HepG2 (cell line): Measurements from ENCODE around the gene SHTN1. TPM values are rescaled to one million over a fixed set of nuclear protein-coding genes. Genes with fewer than 3 reads are reported as not detected.

Experiments
- ATF2 ChIP-seq: sonication (generic); formaldehyde crosslinking; IDR thresholded peaks from 2 replicates; pipeline ENCODE4 v1.4.0; 2020; ENCODE audit warnings: missing genetic modification reagents
- CERS6 ChIP-seq: sonication (generic); formaldehyde crosslinking; IDR thresholded peaks from 2 replicates; pipeline ENCODE4 v1.5.0; 2020; ENCODE audit warnings: missing genetic modification reagents
- FOXP1 ChIP-seq, 2 experiments: fragments of 450-650 bp in 1 of 2; IDR thresholded peaks; 2 replicates each; pipeline ENCODE4 v1.6.1; 2017 to 2018; ENCODE audit warnings: antibody characterized with exemption in 1 of 2
- GATAD1 ChIP-seq: IDR thresholded peaks from 2 replicates; pipeline ENCODE4 v1.6.1; 2016; ENCODE audit warnings: missing genetic modification reagents, missing compliant biosample characterization
- HOMEZ ChIP-seq: IDR thresholded peaks from 2 replicates; pipeline ENCODE4 v1.6.1; 2016; ENCODE audit warnings: low read depth
- KDM6A ChIP-seq: IDR thresholded peaks from 2 replicates; pipeline ENCODE4 v1.6.1; 2016; ENCODE audit warnings: low read depth
- KMT2A ChIP-seq: sonication (generic); formaldehyde crosslinking; IDR thresholded peaks from 2 replicates; pipeline ENCODE4 v1.4.0; 2020; ENCODE audit warnings: missing genetic modification reagents
- NR2C2 ChIP-seq: sonication (generic); formaldehyde crosslinking; IDR thresholded peaks from 2 replicates; pipeline ENCODE4 v1.4.0; 2020; ENCODE audit warnings: missing genetic modification reagents, mild to moderate bottlenecking, moderate library complexity, borderline replicate concordance
- NR2F2 ChIP-seq: IDR thresholded peaks from 2 replicates; pipeline ENCODE4 v1.6.1; 2012; ENCODE audit warnings: low read depth, inconsistent platforms, borderline replicate concordance
- POLR2AphosphoS2 ChIP-seq: IDR thresholded peaks from 2 replicates; pipeline ENCODE4 v1.6.1; 2011; ENCODE audit warnings: low read depth, low read length, improper control_type of control experiment
- SAFB2 ChIP-seq: sonication (generic); formaldehyde crosslinking; IDR thresholded peaks from 2 replicates; pipeline ENCODE4 v1.5.1; 2020; ENCODE audit warnings: missing genetic modification reagents, low read depth, mild to moderate bottlenecking, borderline replicate concordance
- SOX6 ChIP-seq, 2 experiments: fragments of 450-650 bp in 1 of 2; sonication (generic) in 1 of 2; formaldehyde crosslinking in 1 of 2; IDR thresholded peaks; 2 replicates each; pipeline versions ENCODE4 v1.4.0 to v1.6.1; 2017 to 2020; ENCODE audit warnings: antibody characterized with exemption in 1 of 2, mild to moderate bottlenecking in 1 of 2, missing genetic modification reagents in 1 of 2
- TCF7L2 ChIP-seq: IDR thresholded peaks from 2 replicates; pipeline ENCODE4 v1.6.1; 2011; ENCODE audit warnings: mild to moderate bottlenecking, low read depth, low read length, moderate library complexity
- TGIF2 ChIP-seq: IDR thresholded peaks from 2 replicates; pipeline ENCODE4 v1.6.1; 2016; ENCODE audit warnings: control low read depth, missing compliant biosample characterization
- U2AF1 ChIP-seq: fragments of 200-400 bp; formaldehyde crosslinking; optimal IDR thresholded peaks from 2 replicates; pipeline ENCODE3; 2017; ENCODE audit warnings: mild to moderate bottlenecking, low read depth, low read length
- YEATS2 ChIP-seq: sonication (generic); formaldehyde crosslinking; IDR thresholded peaks from 2 replicates; pipeline ENCODE4 v1.4.0; 2020; ENCODE audit warnings: missing genetic modification reagents, borderline replicate concordance
- ZC3H13 ChIP-seq: sonication (generic); formaldehyde crosslinking; IDR thresholded peaks from 2 replicates; pipeline ENCODE4 v1.8.1; 2023; ENCODE audit warnings: mild to moderate bottlenecking, missing genetic modification reagents, moderate library complexity
- ZNF331 ChIP-seq: sonication (generic); formaldehyde crosslinking; IDR thresholded peaks from 2 replicates; pipeline ENCODE4 v1.4.0; 2020; ENCODE audit warnings: missing genetic modification reagents
- polyA plus RNA-seq, 8 experiments: library from polyadenylated mRNA; depleted of rRNA in 3 of 8; stranded (reverse) in 7 of 8; unstranded in 1 of 8; fragments of >200 nt; fragmentation: Illumina TruSeq in 4 of 8; extraction: Trizol in 4 of 8; gene quantifications; 2 replicates each; pipeline versions ENCODE4 v1.2.1 to v1.2.3, GENCODE V29; 2011 to 2016; ENCODE audit warnings: low read depth in 4 of 8, missing spikeins in 1 of 8, mixed read lengths in 1 of 8; ENCODE audit not compliant: insufficient read depth in 1 of 8
- total RNA-seq, 5 experiments: library from RNA; depleted of rRNA; stranded (reverse); fragments of >200 nt; fragmentation: Illumina TruSeq; extraction: Trizol; gene quantifications; 2 replicates each; pipeline ENCODE4 v1.2.3, GENCODE V29; 2016; ENCODE audit warnings: low read depth in 1 of 5
- TF ChIP-seq, protein P1 (sequence below), 2 experiments: sonication (generic) in 1 of 2; formaldehyde crosslinking in 1 of 2; IDR thresholded peaks; 2 replicates each; pipeline versions ENCODE4 v1.4.0 to v1.6.1; 2016 to 2020; ENCODE audit warnings: borderline replicate concordance in 1 of 2, low read depth in 1 of 2, mild to moderate bottlenecking in 1 of 2, missing genetic modification reagents in 1 of 2
- TF ChIP-seq, protein P2 (sequence below): sonication (generic); formaldehyde crosslinking; IDR thresholded peaks from 2 replicates; pipeline ENCODE4 v1.9.0; 2022; ENCODE audit warnings: missing genetic modification reagents, mild to moderate bottlenecking, borderline replicate concordance

The SHTN1 gene
- total and polyA plus RNA-seq, 2 of the 13 experiments (the other 11 are each of a cell fraction or from before 2014, with no cell fraction given), result 11.3 to 15.6 TPM

DNA sequence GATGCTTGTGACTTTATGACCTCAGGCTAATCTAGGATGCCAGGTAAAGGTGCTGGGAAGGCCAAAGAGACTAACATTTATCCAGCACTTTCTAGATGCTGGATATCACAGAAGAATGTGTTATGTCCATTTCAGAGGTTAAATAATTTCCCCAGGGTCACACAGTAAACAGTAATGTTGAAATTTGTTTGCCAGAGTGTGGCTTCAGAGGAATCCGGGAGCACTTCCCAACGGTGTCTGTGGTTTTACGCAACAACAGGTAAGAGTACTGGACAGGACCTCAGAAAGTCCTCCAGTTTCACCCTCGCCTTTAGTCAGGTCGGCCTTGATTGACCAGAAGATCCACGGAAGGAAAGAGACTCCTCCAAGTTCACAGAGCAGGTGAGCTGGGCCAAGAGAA lies 1.7 kb downstream of the SHTN1 start (continued):
- TF ChIP-seq, protein P1, sequence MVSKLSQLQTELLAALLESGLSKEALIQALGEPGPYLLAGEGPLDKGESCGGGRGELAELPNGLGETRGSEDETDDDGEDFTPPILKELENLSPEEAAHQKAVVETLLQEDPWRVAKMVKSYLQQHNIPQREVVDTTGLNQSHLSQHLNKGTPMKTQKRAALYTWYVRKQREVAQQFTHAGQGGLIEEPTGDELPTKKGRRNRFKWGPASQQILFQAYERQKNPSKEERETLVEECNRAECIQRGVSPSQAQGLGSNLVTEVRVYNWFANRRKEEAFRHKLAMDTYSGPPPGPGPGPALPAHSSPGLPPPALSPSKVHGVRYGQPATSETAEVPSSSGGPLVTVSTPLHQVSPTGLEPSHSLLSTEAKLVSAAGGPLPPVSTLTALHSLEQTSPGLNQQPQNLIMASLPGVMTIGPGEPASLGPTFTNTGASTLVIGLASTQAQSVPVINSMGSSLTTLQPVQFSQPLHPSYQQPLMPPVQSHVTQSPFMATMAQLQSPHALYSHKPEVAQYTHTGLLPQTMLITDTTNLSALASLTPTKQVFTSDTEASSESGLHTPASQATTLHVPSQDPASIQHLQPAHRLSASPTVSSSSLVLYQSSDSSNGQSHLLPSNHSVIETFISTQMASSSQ (IDR thresholded peaks at IDR 0.05; ENCODE audit: low read depth), result no peak
- TF ChIP-seq, protein P1 (CRISPR knock-in tag; IDR thresholded peaks at IDR 0.05; ENCODE audit: borderline replicate concordance), result no peak
- TF ChIP-seq TCF7L2 (no peak), POLR2AphosphoS2 (no peak), HOMEZ (0 out of 2 replicates have a peak, but pooled peaks have one; percentile 45), NR2F2 (peak; percentile 67; the same call in 1 of the 2 replicates), FOXP1 (IDR thresholded peaks at IDR 0.05) (peak; percentile 60), FOXP1 (CRISPR knock-in tag; IDR thresholded peaks at IDR 0.05) (peak; percentile 92), YEATS2 (CRISPR knock-in tag) (peak; percentile 24; the same call in 1 of the 2 replicates), ZNF331 (CRISPR knock-in tag) (0 out of 2 replicates have a peak, but pooled peaks have one; percentile 33), ATF2 (CRISPR knock-in tag) (0 out of 2 replicates have a peak, but pooled peaks have one; percentile 51), SAFB2 (CRISPR knock-in tag) (no peak), KDM6A (CRISPR knock-in tag) (no peak), GATAD1 (CRISPR knock-in tag) (no peak), ZC3H13 (no peak), KMT2A (0 out of 2 replicates have a peak, but pooled peaks have one; percentile 46), TGIF2 (CRISPR knock-in tag) (0 out of 2 replicates have a peak, but pooled peaks have one; percentile 48), SOX6 (IDR thresholded peaks at IDR 0.05) (no peak), SOX6 (CRISPR knock-in tag; IDR thresholded peaks at IDR 0.05) (peak; percentile 50; the same call in 1 of the 2 replicates), CERS6 (CRISPR knock-in tag) (no peak), NR2C2 (peak; percentile 16; the same call in 1 of the 2 replicates), U2AF1 (no peak)
- TF ChIP-seq, protein P2, sequence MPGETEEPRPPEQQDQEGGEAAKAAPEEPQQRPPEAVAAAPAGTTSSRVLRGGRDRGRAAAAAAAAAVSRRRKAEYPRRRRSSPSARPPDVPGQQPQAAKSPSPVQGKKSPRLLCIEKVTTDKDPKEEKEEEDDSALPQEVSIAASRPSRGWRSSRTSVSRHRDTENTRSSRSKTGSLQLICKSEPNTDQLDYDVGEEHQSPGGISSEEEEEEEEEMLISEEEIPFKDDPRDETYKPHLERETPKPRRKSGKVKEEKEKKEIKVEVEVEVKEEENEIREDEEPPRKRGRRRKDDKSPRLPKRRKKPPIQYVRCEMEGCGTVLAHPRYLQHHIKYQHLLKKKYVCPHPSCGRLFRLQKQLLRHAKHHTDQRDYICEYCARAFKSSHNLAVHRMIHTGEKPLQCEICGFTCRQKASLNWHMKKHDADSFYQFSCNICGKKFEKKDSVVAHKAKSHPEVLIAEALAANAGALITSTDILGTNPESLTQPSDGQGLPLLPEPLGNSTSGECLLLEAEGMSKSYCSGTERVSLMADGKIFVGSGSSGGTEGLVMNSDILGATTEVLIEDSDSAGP, result no peak
